PC-9 (cell line): ENCODE data around the gene SUGT1.

Experiments used
- EZH2 ChIP-seq: fragments of 200-600 bp; sonication (generic); IDR thresholded peaks from 2 replicates; pipeline ENCODE4 v1.8.0; 2017; ENCODE audit warnings: antibody characterized with exemption, low read depth
- TF ChIP-seq, protein P1 (sequence below): fragments of 200-600 bp; sonication (generic); conservative IDR thresholded peaks from 2 replicates; pipeline ENCODE4 v1.6.1; 2017; ENCODE audit warnings: mixed run types, antibody characterized with exemption, mild to moderate bottlenecking, moderate library complexity

DNA sequence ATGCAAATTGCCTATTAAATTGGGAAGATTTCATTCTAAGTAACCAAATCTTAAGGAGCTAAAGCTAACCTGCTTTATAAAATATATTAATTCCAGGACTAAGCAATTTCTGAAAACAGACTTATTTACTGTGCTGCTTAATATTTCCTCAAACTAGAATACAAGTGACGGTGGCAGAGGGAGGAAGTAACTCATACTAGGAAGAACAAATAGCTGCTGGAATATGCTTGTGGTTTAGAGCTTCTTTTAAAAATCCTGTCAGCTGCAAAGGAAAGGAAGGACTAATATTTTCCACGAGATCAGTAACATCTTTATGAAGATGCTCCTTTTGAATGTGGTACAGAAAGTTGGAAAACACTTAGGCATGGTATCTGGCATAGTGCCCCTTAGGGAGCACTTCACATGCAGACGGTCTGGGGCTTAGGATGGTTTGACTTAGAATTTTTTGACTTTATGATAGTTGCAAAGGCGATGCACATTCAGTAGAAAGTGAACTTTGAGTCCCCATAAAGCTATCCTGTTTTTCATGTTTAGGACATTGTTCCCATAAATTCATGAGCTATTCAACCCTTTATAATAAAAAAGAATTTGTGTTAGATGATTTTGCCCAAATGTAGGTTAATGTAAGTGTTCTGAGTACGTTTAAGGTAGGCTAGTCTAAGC lies 13.8 kb upstream of the SUGT1 start:
- TF ChIP-seq, protein P1, sequence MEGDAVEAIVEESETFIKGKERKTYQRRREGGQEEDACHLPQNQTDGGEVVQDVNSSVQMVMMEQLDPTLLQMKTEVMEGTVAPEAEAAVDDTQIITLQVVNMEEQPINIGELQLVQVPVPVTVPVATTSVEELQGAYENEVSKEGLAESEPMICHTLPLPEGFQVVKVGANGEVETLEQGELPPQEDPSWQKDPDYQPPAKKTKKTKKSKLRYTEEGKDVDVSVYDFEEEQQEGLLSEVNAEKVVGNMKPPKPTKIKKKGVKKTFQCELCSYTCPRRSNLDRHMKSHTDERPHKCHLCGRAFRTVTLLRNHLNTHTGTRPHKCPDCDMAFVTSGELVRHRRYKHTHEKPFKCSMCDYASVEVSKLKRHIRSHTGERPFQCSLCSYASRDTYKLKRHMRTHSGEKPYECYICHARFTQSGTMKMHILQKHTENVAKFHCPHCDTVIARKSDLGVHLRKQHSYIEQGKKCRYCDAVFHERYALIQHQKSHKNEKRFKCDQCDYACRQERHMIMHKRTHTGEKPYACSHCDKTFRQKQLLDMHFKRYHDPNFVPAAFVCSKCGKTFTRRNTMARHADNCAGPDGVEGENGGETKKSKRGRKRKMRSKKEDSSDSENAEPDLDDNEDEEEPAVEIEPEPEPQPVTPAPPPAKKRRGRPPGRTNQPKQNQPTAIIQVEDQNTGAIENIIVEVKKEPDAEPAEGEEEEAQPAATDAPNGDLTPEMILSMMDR, result no peak
- TF ChIP-seq EZH2, result no peak
